ENCODE data around the gene PFKFB3. TPM values are rescaled to one million over a fixed set of nuclear protein-coding genes. Genes with fewer than 3 reads are reported as not detected.

PFKFB3 gene
- total and polyA plus RNA-seq, 10 donors, result 6.3 to 227 (median 113) TPM

GRCh38 chr10:6229746-6230145 lies 27.0 kb downstream of the PFKFB3 start:
- Histone ChIP-seq H3K36me3 (peaks cover 5 to 100% (median 97%) of the 10 kb centered on the region in 6 donors), H3K9me3 (no peaks in the 10 kb centered on the region), H3K27me3 (replicated peaks in 1 of 7) (no peaks in the 10 kb centered on the region), H3K4me1 (no peaks in the 10 kb centered on the region), H3K27ac (no peak overlapping the region), H3K4me3 (no peak overlapping the region)
- TF ChIP-seq CTCF (IDR thresholded peaks at IDR 0.05 in 8 of 11, conservative IDR thresholded peaks at IDR 0.05 in 3 of 11), result no peak
- no peak for TF ChIP-seq POLR2A (IDR thresholded peaks at IDR 0.05)
- TF ChIP-seq POLR2AphosphoS5 (IDR thresholded peaks at IDR 0.05), result no peak
- DNase-seq, result peak; percentile 16
- 91 to 94% (median 92%) methylated on average over 10 to 13 of the region's 13 CpGs for WGBS, 5 donors
- intact Hi-C loops (cut with DNase I; ENCODE audit: low total_unique reads), result no loop called here

DNA sequence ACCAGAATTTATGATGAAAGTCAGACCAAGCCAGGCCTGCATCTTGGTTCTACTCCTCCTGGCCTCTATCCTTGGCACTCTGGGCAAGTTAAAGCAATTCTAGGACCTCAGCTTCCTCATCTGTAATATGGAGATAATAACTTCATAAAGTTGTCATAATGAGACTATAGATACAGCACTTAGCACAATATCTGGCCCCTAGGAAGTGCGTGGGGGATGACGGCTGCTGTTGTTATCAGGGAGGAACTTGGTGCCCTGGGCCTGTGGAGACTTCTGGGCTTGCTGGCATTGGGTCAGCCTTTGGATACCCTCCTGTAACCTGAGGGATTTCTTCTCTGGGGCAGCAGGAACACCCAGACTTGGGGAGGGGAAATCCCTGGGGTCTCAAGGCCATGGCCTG lies 27.6 kb downstream of the PFKFB3 start:
- Histone ChIP-seq H3K9me3 (no peaks in the 10 kb centered on the region), H3K4me3 (no peak overlapping the region), H3K27me3 (replicated peaks in 1 of 7) (no peaks in the 10 kb centered on the region), H3K36me3 (peaks cover 5 to 100% (median 94%) of the 10 kb centered on the region in 6 donors), H3K27ac (no peak overlapping the region), H3K4me1 (no peaks in the 10 kb centered on the region)
- intact Hi-C loops (cut with DNase I; ENCODE audit: low total_unique reads), result no loop called here
- WGBS, 5 donors, result 85 to 100% (median 90%) methylated on average over 2 of the region's 2 CpGs
- TF ChIP-seq POLR2AphosphoS5 (IDR thresholded peaks at IDR 0.05) (no peak), POLR2A (IDR thresholded peaks at IDR 0.05) (no peak), CTCF (IDR thresholded peaks at IDR 0.05 in 8 of 11, conservative IDR thresholded peaks at IDR 0.05 in 3 of 11) (no peak)
- peak; percentile 32 for DNase-seq

- H3K27me3 ChIP-seq (replicated peaks in 1 of 7), result no peaks in the 10 kb centered on the region
- H3K4me3 ChIP-seq, result no peak overlapping the region
- H3K9me3 ChIP-seq, result no peaks in the 10 kb centered on the region
- H3K36me3 ChIP-seq, result peaks cover 2 to 100% (median 93%) of the 10 kb centered on the region in 6 donors
- H3K4me1 ChIP-seq, result no peaks in the 10 kb centered on the region
- peak; percentile 52 for DNase-seq
- intact Hi-C loops (cut with DNase I; ENCODE audit: low total_unique reads), result no loop called here
- H3K27ac ChIP-seq, result no peak overlapping the region
- TF ChIP-seq POLR2AphosphoS5 (IDR thresholded peaks at IDR 0.05) (peak in 2 of 3 donors; percentile 12 to 24), CTCF (IDR thresholded peaks at IDR 0.05 in 8 of 11, conservative IDR thresholded peaks at IDR 0.05 in 3 of 11) (no peak)
- 90 to 98% (median 95%) methylated on average over 12 of the region's 12 CpGs for WGBS, 5 donors
Observed at GRCh38 chr10:6231146-6231545, 28.4 kb downstream of the PFKFB3 start.

DNA sequence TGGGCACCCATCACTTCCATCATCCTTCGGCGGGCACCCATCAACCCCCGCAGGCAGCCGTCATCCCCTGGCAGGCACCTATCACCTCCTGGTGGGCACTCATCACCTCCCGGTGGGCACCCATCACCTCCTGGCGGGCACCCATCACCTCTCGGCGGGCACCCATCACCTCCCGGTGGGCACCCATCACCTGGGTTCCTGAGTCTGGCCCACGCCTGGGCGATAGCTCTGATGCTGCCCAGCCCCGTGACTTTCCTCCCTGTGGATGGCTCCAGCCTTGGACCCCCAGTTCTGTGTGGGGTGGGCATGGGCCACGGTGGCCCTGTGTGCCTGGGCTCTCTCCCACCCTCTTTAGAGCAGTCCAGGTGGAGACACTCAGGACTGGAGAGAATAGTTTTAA lies 29.0 kb downstream of the PFKFB3 start:
- DNase-seq, result no peak
- Histone ChIP-seq H3K4me3 (no peak overlapping the region), H3K9me3 (no peaks in the 10 kb centered on the region), H3K36me3 (peaks cover 0 to 100% (median 92%) of the 10 kb centered on the region in 6 donors), H3K27me3 (replicated peaks in 1 of 7) (no peaks in the 10 kb centered on the region), H3K4me1 (no peaks in the 10 kb centered on the region), H3K27ac (no peak overlapping the region)
- TF ChIP-seq CTCF (IDR thresholded peaks at IDR 0.05 in 8 of 11, conservative IDR thresholded peaks at IDR 0.05 in 3 of 11), result no peak
- peak in 2 of 3 donors; percentile 8 to 67 for TF ChIP-seq POLR2AphosphoS5 (IDR thresholded peaks at IDR 0.05)
- intact Hi-C loops (cut with DNase I; ENCODE audit: low total_unique reads), result no loop called here
- 82 to 90% (median 88%) methylated on average over 12 to 13 of the region's 13 CpGs for WGBS, 5 donors

All from spleen (tissue), 11 donors.